Measurements from ENCODE around the gene PDGFD. TPM values are rescaled to one million over a fixed set of nuclear protein-coding genes. Genes with fewer than 3 reads are reported as not detected.

Gene PDGFD
- total and polyA plus RNA-seq, 2 experiments from 2014 or later: 1.9 to 4.5 TPM

- H3K27ac ChIP-seq (ENCODE audit: low read depth): no peak overlapping the region
- no peaks in the 10 kb centered on the region for H3K27me3 Mint-ChIP-seq (ENCODE audit: insufficient read depth, low read depth, poor library complexity)
- H3K79me2 ChIP-seq (replicated peaks; ENCODE audit: insufficient read depth): no peaks in the 10 kb centered on the region
- H3K36me3 ChIP-seq (ENCODE audit: insufficient read depth): no peaks in the 10 kb centered on the region
- no peak overlapping the region for H3K4me3 ChIP-seq
- H3K4me3 Mint-ChIP-seq: no peak overlapping the region
- H3K36me3 Mint-ChIP-seq (ENCODE audit: low read depth): no peaks in the 10 kb centered on the region
- H3K27me3 ChIP-seq (ENCODE audit: insufficient read depth): no peaks in the 10 kb centered on the region
- H2AFZ ChIP-seq: no peak overlapping the region
- DNase-seq (ENCODE audit: low spot score) (no peak), ATAC-seq (no peak)
- TF ChIP-seq POLR2AphosphoS5 (IDR thresholded peaks at IDR 0.05; ENCODE audit: low read depth) (no peak), ZNF462 (CRISPR knock-in tag; IDR thresholded peaks at IDR 0.05) (no peak)
- no peaks in the 10 kb centered on the region; the same call in 2 of the 3 replicates for H3K9me3 Mint-ChIP-seq
- H3K9me2 ChIP-seq (ENCODE audit: insufficient read depth): peaks cover 3% of the 10 kb centered on the region
- no peaks in the 10 kb centered on the region for H3K4me1 ChIP-seq (ENCODE audit: insufficient read depth)
- no peaks in the 10 kb centered on the region for H3F3A ChIP-seq (replicated peaks; ENCODE audit: low read depth)
- H3K4me2 ChIP-seq: no peak overlapping the region
- H3K27ac Mint-ChIP-seq: no peak overlapping the region
- no peaks in the 10 kb centered on the region for H4K20me1 ChIP-seq (replicated peaks; ENCODE audit: insufficient read depth)
- H3K4me1 Mint-ChIP-seq: 0 out of 3 replicates have a peak, but pooled peaks cover 3% of the 10 kb centered on the region
Observed at GRCh38 chr11:103972013-103972412, 191.9 kb downstream of the PDGFD start.

GRCh38 chr11:103970701-103971249 is 193.2 kb downstream of the PDGFD start:
- H3K27me3 ChIP-seq (ENCODE audit: insufficient read depth): no peaks in the 10 kb centered on the region
- H3K4me2 ChIP-seq: no peak overlapping the region
- no peak overlapping the region for H2AFZ ChIP-seq
- no peak overlapping the region for H3K4me3 ChIP-seq
- no peak overlapping the region for H3K4me3 Mint-ChIP-seq
- H3K36me3 ChIP-seq (ENCODE audit: insufficient read depth): no peaks in the 10 kb centered on the region
- 0 out of 3 replicates have a peak, but pooled peaks cover 3% of the 10 kb centered on the region for H3K4me1 Mint-ChIP-seq
- H4K20me1 ChIP-seq (replicated peaks; ENCODE audit: insufficient read depth): no peaks in the 10 kb centered on the region
- H3K27me3 Mint-ChIP-seq (ENCODE audit: insufficient read depth, low read depth, poor library complexity): no peaks in the 10 kb centered on the region
- no peaks in the 10 kb centered on the region for H3K4me1 ChIP-seq (ENCODE audit: insufficient read depth)
- no peaks in the 10 kb centered on the region for H3K79me2 ChIP-seq (replicated peaks; ENCODE audit: insufficient read depth)
- no peak overlapping the region for H3K27ac ChIP-seq (ENCODE audit: low read depth)
- no peaks in the 10 kb centered on the region for H3F3A ChIP-seq (replicated peaks; ENCODE audit: low read depth)
- no peaks in the 10 kb centered on the region for H3K36me3 Mint-ChIP-seq (ENCODE audit: low read depth)
- no peaks in the 10 kb centered on the region for H3K9me3 Mint-ChIP-seq
- peaks cover 3% of the 10 kb centered on the region; the same call in 1 of the 2 replicates for H3K9me2 ChIP-seq (ENCODE audit: insufficient read depth)
- ATAC-seq (no peak), DNase-seq (ENCODE audit: low spot score) (no peak)
- no peak overlapping the region for H3K27ac Mint-ChIP-seq
- no peak for TF ChIP-seq ZNF331 (CRISPR knock-in tag; IDR thresholded peaks at IDR 0.05; ENCODE audit: low read depth)
- no peak for TF ChIP-seq CREB1 (CRISPR knock-in tag; IDR thresholded peaks at IDR 0.05; ENCODE audit: low read depth)
- TF ChIP-seq POLR2AphosphoS5 (IDR thresholded peaks at IDR 0.05; ENCODE audit: low read depth): no peak
- no peak for TF ChIP-seq ZNF462 (CRISPR knock-in tag; IDR thresholded peaks at IDR 0.05)
